Stimulated activated CD8-positive, alpha-beta memory T cell treated with anti-CD3 and anti-CD28 coated beads, Interleukin-2, amount 100 ng/mL, for 1 hour (primary cell): ENCODE measurements around the gene ASPG.

Source experiments
- DNase-seq, 2 donors: peaks; one replicate each; pipeline ENCODE4 v3.0.0-alpha.2; 2020; ENCODE audit warnings: low read depth in 2 of 2

The ASPG gene

GRCh38 chr14:104116288-104116755, 30.8 kb downstream of the ASPG start:
- DNase-seq, result no peak

DNA sequence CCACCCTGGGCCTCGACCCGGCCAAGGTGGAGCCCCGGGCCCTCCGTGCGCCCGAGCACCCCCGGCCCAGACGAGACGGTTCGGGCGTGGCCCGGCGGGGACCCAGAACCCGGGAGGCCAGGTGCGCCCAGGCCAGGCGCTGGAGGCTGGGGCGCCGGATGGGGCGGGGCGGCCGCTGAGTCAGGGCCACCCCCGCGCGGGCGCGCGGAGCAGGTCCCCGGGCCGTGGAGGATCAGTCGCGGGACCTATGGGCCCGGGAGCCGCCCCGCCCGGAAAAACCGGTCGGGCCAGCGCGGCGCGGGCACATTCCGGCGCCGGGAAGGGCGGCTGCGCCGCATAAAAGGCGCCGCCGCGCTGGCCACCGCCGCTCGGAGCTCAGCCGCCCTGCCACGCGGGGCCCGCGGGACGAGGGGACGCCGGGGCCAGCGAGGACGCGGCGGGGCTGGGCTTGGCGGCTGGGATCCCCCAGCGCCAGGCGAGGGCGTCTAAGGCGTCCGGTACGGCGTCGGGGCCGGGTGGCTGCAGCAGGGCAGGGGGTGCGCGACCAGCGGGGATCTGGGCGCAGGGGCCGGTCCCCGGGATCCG, 31.3 kb downstream of the ASPG start:
- DNase-seq, result no peak

- no peak for DNase-seq
Measured at GRCh38 chr14:104117341-104118005, 32.0 kb downstream of the ASPG start.

DNA sequence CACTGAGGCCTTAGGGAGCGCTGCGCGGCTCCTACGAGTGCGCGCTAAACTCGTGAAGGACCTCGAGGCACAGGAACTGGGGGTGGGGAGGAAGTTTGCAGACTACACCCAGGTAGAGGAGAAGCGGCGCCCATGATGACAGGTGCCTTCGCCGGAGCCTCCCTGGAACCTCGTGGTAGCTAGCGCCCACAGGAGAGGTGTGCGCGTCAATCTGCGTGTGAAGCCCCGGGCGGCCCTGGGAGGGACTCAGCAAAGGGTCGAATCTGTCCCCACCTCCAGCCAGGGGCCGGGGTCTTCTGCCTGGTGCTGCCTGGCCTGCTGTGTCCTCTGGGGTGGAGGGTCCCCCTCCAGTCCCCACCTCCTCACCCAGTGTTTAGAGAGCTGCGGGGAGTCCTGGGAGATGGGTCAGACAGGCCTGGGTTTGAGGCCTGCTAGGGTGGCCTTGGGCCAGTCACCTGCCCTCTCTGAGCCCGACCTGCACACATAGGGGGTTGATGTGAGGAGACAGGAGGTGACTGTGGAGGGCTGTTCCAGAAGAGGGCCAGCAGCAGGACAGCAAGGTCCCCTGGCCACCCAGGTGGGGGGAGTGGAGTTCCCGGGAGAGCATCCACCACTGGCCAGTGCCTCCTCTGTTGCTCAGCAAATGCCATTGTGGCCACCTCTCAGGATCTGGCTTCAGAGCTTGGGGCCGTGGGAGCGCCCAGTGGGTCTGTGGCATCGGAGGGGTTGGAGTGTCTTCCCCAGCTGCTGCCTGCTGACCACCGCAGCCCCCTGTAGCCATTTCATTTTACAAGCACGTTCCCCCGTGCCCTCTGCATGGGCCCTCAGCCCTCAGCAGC, 32.7 kb downstream of the ASPG start:
- no peak for DNase-seq

DNA sequence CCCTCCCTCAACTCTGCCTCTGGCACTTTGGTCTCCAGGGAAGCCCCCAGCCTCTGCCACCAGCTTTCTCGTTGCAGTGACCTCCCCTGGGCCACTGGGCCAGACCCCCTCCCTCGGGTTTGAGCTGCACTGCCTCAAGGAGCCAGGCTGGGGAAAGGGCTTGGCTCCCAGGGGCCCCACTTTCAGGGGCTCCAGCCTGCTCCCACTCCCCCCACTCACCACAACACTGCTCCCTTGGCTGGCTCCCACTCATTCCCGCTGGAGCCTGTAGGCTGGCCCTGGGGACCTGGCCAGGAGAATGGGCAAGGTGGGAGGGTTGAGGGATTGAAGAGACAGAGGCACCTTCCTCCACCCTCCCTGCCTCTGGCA, 33.6 kb downstream of the ASPG start:
- no peak for DNase-seq

GRCh38 chr14:104119488-104120251, 34.2 kb downstream of the ASPG start:
- no peak for DNase-seq

- DNase-seq, result no peak
Measured at GRCh38 chr14:104120281-104120741, 34.8 kb downstream of the ASPG start.

DNA sequence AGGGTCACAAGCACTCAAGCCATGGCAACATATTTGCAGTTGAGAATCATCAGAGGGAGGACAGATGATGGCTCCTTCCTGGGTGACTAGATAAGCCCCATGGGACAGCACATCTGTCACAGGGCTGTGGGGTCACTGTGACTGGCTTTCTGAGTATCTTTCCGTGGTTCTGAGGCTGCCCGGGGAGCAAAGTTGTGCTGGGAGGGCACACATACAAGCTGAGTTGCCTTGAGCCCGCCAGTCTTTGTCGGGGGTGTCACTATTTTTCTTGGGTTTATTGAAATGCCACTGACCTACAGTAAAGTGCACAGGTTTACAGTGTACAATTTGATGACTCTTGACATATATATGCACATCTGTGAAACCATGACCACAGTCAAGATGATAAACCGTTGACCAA, 35.6 kb downstream of the ASPG start:
- no peak for DNase-seq

DNA sequence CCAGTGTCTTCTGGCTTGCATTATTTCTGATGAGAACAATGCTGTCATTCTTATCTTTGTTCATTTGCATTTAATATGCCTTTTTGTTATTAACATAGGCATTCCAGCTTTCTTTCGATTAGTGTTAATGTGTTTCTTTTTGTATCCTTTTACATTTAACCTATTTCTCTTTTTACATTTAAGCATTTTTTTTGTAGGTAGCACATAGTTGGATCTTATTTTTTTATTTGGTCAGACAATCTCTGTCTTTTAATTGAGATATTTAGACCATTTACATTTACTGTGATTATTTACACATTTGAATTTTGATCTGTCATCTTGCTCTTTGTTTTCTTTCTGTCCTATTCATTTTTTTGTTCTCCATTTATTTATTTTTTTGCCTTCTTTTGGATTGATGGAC, 38.4 kb downstream of the ASPG start:
- no peak for DNase-seq

GRCh38 chr14:104125011-104125410, 39.5 kb downstream of the ASPG start:
- no peak for DNase-seq

GRCh38 chr14:104126753-104127152, 41.3 kb downstream of the ASPG start:
- no peak for DNase-seq

GRCh38 chr14:104128981-104129380, 43.5 kb downstream of the ASPG start:
- no peak for DNase-seq

DNA sequence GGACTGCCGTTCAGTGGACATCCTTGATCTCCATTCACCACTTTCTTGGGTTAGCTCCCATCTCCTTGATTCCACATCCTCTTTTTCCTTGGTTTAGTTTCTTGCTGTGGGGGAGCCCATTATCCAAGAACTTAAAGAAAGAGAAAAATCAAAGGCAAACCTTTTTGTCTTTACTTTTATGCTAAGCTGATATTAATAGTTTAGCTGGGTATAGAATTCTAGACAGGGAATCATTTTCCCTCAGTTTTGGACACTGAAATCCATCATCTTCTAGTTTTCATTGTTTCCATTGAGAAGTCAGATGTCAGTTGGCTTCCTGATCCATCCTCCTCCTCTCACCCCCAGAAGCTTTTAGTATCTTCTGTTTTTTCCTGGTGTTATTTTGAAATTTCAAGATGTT, 44.1 kb downstream of the ASPG start:
- DNase-seq, result no peak

- no peak for DNase-seq
Measured at GRCh38 chr14:104130974-104131651, 45.6 kb downstream of the ASPG start.

DNA sequence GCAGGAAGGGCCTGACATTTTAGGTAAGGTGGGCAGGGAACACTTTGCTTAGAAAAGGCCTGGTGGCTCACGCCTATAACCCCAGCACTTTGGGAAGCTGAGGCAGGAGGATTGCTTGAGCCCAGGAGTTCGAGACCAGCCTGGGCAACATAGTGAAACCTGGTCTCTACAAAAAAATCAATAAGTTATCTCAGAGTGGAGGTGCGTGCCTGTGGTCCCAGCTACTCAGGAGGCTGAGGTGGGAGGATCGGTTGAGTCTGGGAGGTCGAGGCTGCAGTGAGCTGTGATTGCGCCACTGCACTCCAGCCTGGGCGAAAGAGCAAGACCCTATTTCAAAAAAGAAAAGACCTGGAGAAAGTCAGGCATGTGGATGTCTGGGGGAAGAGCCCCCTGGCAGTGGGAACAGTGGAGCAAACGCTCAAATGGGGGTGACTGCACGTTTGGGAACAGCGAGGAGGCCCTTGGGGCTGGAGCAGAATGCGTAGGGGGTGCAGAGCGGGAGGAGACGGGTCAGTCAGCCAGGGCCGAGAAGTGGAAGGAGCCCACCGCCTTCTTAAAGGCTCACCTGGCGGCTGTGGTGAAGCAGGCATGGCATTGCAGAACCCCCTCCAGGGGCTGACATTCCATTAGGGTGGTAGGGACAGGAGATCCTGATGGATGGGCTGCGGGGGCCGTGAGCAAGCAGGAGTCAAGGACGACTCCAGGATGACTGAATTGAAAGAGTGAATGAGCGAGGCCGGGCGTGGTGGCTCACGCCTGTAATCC, 46.6 kb downstream of the ASPG start:
- DNase-seq, result no peak

- no peak for DNase-seq
Measured at GRCh38 chr14:104132981-104133380, 47.5 kb downstream of the ASPG start.

DNA sequence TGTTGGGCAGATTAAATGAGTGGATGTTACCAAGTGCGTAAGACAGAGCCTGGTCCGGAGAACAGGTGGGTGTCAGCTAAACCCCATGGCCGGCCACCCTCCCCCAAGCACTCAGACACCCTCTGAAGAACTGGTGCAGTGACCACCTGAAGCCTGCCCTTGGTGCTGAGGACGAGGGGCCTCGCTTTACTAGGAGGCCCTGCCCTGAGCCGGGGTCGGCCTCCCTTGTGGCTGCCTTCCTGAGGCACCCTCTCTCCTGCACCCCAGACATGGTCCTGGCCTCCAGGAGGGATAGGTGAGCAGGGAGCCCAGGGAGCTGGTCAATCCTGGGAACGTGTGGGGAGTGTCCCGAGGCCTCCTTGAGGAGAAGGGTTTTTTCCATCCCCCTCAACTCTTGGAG, 48.0 kb downstream of the ASPG start:
- DNase-seq, result no peak

DNA sequence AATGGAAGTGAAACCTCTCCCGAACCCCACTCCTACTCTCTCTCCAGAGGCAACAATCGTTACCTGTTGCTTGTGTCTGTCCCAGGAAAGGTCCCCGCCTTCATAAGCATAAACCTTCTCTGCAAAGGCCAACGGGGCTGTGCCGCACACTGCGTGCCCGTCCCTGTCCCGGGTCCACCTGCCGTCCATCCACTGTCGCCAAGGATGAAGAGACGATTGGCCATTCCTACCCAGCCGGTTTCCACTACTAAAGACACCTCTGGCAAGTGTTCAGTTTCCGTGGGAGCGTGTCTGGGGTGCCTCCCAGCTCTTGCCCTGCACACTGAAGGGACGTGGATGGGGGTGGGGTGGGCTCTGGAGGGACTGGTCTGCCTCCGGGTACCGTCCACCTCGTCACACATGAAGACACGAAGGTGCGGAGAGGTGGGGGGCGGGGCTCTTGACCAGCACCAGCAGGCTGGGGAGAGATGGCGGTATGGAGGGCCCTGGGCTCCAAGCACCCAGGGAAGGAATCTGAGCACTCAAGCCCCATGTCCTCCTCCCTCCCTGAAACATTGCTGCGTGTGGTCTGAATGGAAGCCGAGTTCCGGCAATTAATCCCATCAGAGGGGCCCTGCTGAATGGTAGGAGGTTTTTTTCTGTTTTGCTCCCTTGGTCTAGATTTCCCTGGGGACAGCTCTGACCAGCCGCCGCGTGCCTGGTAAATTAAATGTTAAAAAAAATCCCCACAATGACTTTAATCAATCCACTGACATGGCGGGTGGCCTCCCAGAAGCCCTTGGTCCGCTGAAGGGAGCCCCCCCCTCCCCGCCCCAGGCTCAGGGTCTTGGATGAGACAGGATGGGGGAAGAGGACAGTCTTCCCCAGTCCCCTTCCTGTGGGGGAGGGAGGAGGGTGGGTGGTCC, 48.8 kb downstream of the ASPG start:
- no peak for DNase-seq

GRCh38 chr14:104135121-104135903, 49.8 kb downstream of the ASPG start:
- DNase-seq, result no peak
